PC-9 (cell line): ENCODE measurements around the gene DNMT3B. TPM values are rescaled to one million over a fixed set of nuclear protein-coding genes. Genes with fewer than 3 reads are reported as not detected.

ENCODE experiments used
- BruUV-seq: library from RNA; stranded (reverse); fragments of 400-500 nt; replicated peaks from 2 replicates; lab custom pipeline; 2021; lab: Mats Ljungman, UMichigan
- CTCF ChIA-PET: fragments of 300-600 bp; sonication (Branson Sonifier 250); formaldehyde crosslinking; loops from one replicate; lab custom pipeline; 2022; ENCODE audit warnings: antibody characterized with exemption; lab: Charles Lee
- POLR2A ChIA-PET: fragments of 300-600 bp; sonication (Branson Sonifier 250); formaldehyde crosslinking; loops from one replicate; lab custom pipeline; 2022; ENCODE audit warnings: antibody characterized with exemption; ENCODE audit not compliant: unreplicated experiment; lab: Charles Lee
- DNase-seq, 2 experiments: peaks; one replicate each; pipeline versions ENCODE4 v3.0.0 to v3.0.0-alpha.2; 2015 to 2022; ENCODE audit warnings: mixed read lengths in 1 of 2
- H2AFZ ChIP-seq: fragments of 200-600 bp; sonication (generic); 2 replicates; pipeline ENCODE4 v1.8.1; 2017; ENCODE audit warnings: antibody characterized with exemption
- H3F3A ChIP-seq: fragments of 200-600 bp; sonication (generic); 2 replicates; pipeline ENCODE4 v1.8.1; 2017; ENCODE audit warnings: antibody characterized with exemption, mild to moderate bottlenecking, low read depth; ENCODE audit not compliant: insufficient read depth
- H3K27ac ChIP-seq: fragments of 200-600 bp; sonication (generic); 2 replicates; pipeline ENCODE4 v1.6.1; 2016; ENCODE audit warnings: mixed run types
- H3K27me3 ChIP-seq: fragments of 200-600 bp; sonication (generic); 2 replicates; pipeline ENCODE4 v1.6.1; 2016; ENCODE audit warnings: low read depth, mixed run types; ENCODE audit not compliant: insufficient read depth
- H3K36me3 ChIP-seq: fragments of 200-600 bp; sonication (generic); 2 replicates; pipeline ENCODE4 v1.6.1; 2016; ENCODE audit warnings: low read depth, mixed run types
- H3K4me1 ChIP-seq: fragments of 200-600 bp; sonication (generic); replicated peaks from 2 replicates; pipeline ENCODE4 v1.6.1; 2016; ENCODE audit warnings: mixed run types; ENCODE audit not compliant: insufficient read depth
- H3K4me2 ChIP-seq: fragments of 200-600 bp; sonication (generic); 2 replicates; pipeline ENCODE4 v1.6.1; 2017; ENCODE audit warnings: mixed run types
- H3K4me3 ChIP-seq: fragments of 200-600 bp; sonication (generic); 2 replicates; pipeline ENCODE4 v1.6.1; 2016; ENCODE audit warnings: mixed run types
- H3K79me2 ChIP-seq: fragments of 200-600 bp; sonication (generic); 2 replicates; pipeline ENCODE4 v1.6.1; 2017; ENCODE audit warnings: low read depth, mixed run types
- H3K9me2 ChIP-seq: fragments of 200-600 bp; sonication (generic); 2 replicates; pipeline ENCODE4 v1.8.1; 2017; ENCODE audit warnings: mild to moderate bottlenecking; ENCODE audit not compliant: insufficient read depth
- H3K9me3 ChIP-seq: fragments of 200-600 bp; sonication (generic); 2 replicates; pipeline ENCODE4 v1.8.1; 2016; ENCODE audit warnings: low read depth; ENCODE audit not compliant: insufficient read depth
- H4K20me1 ChIP-seq: fragments of 200-600 bp; sonication (generic); 2 replicates; pipeline ENCODE4 v1.8.1; 2017; ENCODE audit not compliant: insufficient read depth
- EZH2 ChIP-seq: fragments of 200-600 bp; sonication (generic); IDR thresholded peaks from 2 replicates; pipeline ENCODE4 v1.8.0; 2017; ENCODE audit warnings: antibody characterized with exemption, low read depth
- intact Hi-C: fragments of 100-400 bp; cut with micrococcal nuclease; formaldehyde crosslinking; loops from one replicate; pipeline ENCODE4 v1.10.0; 2022; ENCODE audit not compliant: unreplicated experiment
- total RNA-seq: library from RNA; stranded (reverse); gene quantifications from 2 replicates; pipeline ENCODE4 v1.2.3, GENCODE V29; 2021
- TF ChIP-seq, protein P1 (sequence below): fragments of 200-600 bp; sonication (generic); conservative IDR thresholded peaks from 2 replicates; pipeline ENCODE4 v1.6.1; 2017; ENCODE audit warnings: mixed run types, antibody characterized with exemption, mild to moderate bottlenecking, moderate library complexity

Gene DNMT3B
- total RNA-seq, 1 experiment from 2014 or later, result 8.0 TPM

DNA sequence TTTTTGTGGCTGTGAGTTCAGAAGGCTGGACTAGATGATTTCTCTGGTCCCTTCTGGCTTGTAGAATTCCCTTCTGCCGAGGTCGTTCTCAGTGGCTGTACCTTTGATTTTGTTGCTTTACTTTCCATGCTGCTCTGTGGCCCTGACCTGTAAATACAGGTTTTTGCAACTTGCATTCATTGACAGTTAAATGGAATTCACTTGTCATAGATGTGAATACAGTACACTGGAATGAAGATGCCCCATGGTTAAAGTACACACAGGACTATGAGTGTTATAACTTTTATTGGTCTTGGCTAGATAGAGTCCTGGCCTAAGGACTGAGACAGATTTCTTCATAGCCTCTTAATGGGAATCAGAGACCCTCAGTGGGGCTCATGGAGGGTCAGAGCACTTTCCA lies 83.6 kb downstream of the DNMT3B start:
- POLR2A ChIA-PET, result no interaction called here
- peaks cover 25% of the 10 kb centered on the region for H3K36me3 ChIP-seq
- H3K4me2 ChIP-seq, result no peak overlapping the region
- H3K27me3 ChIP-seq, result no peaks in the 10 kb centered on the region
- CTCF ChIA-PET, result no interaction called here
- H3K4me1 ChIP-seq, result no peaks in the 10 kb centered on the region
- H4K20me1 ChIP-seq, result peaks cover 40% of the 10 kb centered on the region
- DNase-seq, result no peak
- no TSS peak for BruUV-seq
- intact Hi-C loops, result no loop called here
- peaks cover 8% of the 10 kb centered on the region for H3K79me2 ChIP-seq
- no peak overlapping the region for H3K4me3 ChIP-seq
- no peaks in the 10 kb centered on the region for H3F3A ChIP-seq
- H3K27ac ChIP-seq, result no peak overlapping the region
- no peak overlapping the region for H2AFZ ChIP-seq
- no peaks in the 10 kb centered on the region for H3K9me2 ChIP-seq
- no peak for TF ChIP-seq EZH2
- TF ChIP-seq, protein P1, sequence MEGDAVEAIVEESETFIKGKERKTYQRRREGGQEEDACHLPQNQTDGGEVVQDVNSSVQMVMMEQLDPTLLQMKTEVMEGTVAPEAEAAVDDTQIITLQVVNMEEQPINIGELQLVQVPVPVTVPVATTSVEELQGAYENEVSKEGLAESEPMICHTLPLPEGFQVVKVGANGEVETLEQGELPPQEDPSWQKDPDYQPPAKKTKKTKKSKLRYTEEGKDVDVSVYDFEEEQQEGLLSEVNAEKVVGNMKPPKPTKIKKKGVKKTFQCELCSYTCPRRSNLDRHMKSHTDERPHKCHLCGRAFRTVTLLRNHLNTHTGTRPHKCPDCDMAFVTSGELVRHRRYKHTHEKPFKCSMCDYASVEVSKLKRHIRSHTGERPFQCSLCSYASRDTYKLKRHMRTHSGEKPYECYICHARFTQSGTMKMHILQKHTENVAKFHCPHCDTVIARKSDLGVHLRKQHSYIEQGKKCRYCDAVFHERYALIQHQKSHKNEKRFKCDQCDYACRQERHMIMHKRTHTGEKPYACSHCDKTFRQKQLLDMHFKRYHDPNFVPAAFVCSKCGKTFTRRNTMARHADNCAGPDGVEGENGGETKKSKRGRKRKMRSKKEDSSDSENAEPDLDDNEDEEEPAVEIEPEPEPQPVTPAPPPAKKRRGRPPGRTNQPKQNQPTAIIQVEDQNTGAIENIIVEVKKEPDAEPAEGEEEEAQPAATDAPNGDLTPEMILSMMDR, result no peak
- H3K9me3 ChIP-seq, result no peaks in the 10 kb centered on the region

DNA sequence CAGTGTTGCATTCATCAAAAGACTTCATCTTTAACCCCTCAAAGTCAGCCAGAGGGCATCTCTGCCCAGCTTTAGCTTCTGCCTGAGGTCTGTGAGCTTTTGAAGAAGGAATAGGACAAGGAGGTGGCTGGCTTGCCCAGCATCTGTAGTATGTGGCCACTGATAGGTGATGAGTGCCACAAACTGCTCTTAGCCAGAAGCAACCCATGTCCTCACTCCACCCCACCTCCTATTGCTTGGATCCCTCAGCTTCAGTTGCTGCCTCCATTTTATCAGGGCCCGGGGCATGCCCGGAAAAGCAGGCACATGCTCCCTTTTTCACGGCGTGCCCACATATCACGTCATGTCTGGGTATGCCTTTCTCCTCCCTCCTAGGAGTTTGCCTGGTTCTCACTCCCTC lies 84.7 kb downstream of the DNMT3B start:
- no TSS peak for BruUV-seq
- Histone ChIP-seq H3K9me2 (no peaks in the 10 kb centered on the region), H3F3A (no peaks in the 10 kb centered on the region), H3K9me3 (no peaks in the 10 kb centered on the region), H3K27ac (no peak overlapping the region), H3K4me3 (no peak overlapping the region), H3K36me3 (peaks cover 22% of the 10 kb centered on the region), H3K4me1 (no peaks in the 10 kb centered on the region), H3K4me2 (no peak overlapping the region), H3K27me3 (no peaks in the 10 kb centered on the region), H3K79me2 (peaks cover 8% of the 10 kb centered on the region), H2AFZ (no peak overlapping the region), H4K20me1 (peaks cover 36% of the 10 kb centered on the region)
- CTCF ChIA-PET, result no interaction called here
- POLR2A ChIA-PET, result no interaction called here
- intact Hi-C loops, result no loop called here
- DNase-seq, result no peak
- TF ChIP-seq, protein P1, result no peak
- TF ChIP-seq EZH2, result no peak

DNA sequence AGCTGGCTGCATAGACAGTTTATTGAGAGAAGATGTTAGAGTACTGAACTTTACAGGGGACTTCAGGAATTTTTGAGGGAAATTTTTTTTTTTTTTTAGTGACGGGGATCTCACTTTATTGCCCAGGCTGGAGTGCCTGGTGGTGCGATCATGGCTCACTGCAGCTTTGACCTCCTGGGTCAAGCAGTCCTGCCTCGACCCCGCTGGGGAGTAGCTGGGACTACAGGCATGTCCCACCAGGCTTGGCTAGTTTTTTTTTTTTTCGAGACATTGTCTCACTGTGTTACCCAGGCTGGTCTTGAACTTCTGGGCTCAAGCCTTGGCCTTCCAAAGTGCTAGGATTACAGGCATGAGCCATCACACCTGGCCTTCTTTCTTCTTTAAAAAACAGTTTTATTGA lies 85.8 kb downstream of the DNMT3B start:
- DNase-seq, result no peak
- CTCF ChIA-PET, result no interaction called here
- BruUV-seq, result no TSS peak
- Histone ChIP-seq H3K9me2 (no peaks in the 10 kb centered on the region), H4K20me1 (peaks cover 28% of the 10 kb centered on the region), H2AFZ (no peak overlapping the region), H3K79me2 (peaks cover 8% of the 10 kb centered on the region; the same call in 1 of the 2 replicates), H3K27me3 (no peaks in the 10 kb centered on the region), H3K4me2 (no peak overlapping the region), H3K4me1 (no peaks in the 10 kb centered on the region), H3K4me3 (no peak overlapping the region), H3F3A (no peaks in the 10 kb centered on the region), H3K9me3 (no peaks in the 10 kb centered on the region), H3K27ac (no peak overlapping the region), H3K36me3 (peaks cover 22% of the 10 kb centered on the region)
- TF ChIP-seq EZH2, result no peak
- TF ChIP-seq, protein P1, result no peak
- intact Hi-C loops, result no loop called here
- POLR2A ChIA-PET, result no interaction called here
